Duodenal mucosa (tissue), 2 donors: ENCODE data around the gene MKX.
"Not testable (repeated sequence)": the region's sequence is repeated elsewhere in the genome, so short reads cannot be mapped to it uniquely, and the experiment has no call there.

Experiments
- H3K27ac ChIP-seq: one replicate; pipeline ENCODE4 v1.7.0; 2013; ENCODE audit warnings: low read depth, low read length
- H3K27me3 ChIP-seq, 2 donors: one replicate each; pipeline ENCODE4 v1.7.0; 2013; ENCODE audit warnings: low read length in 2 of 2, control low read depth in 1 of 2; ENCODE audit not compliant: insufficient read depth in 2 of 2, control insufficient read depth in 1 of 2
- H3K36me3 ChIP-seq, 2 donors: one replicate each; pipeline ENCODE4 v1.7.0; 2013; ENCODE audit warnings: low read length in 2 of 2, control low read depth in 1 of 2; ENCODE audit not compliant: insufficient read depth in 2 of 2, control insufficient read depth in 1 of 2
- H3K4me1 ChIP-seq, 2 donors: one replicate each; pipeline ENCODE4 v1.7.0; 2013; ENCODE audit warnings: low read length in 2 of 2, control low read depth in 1 of 2; ENCODE audit not compliant: insufficient read depth in 2 of 2, control insufficient read depth in 1 of 2
- H3K4me3 ChIP-seq, 2 donors: one replicate each; pipeline ENCODE4 v1.7.0; 2013; ENCODE audit warnings: low read length in 2 of 2, low read depth in 1 of 2
- H3K9ac ChIP-seq, 2 donors: one replicate each; pipeline ENCODE4 v1.7.0; 2013; ENCODE audit warnings: low read length in 2 of 2, low read depth in 1 of 2
- H3K9me3 ChIP-seq, 2 donors: one replicate each; pipeline ENCODE4 v1.7.0; 2013; ENCODE audit warnings: low read length in 2 of 2, control low read depth in 1 of 2; ENCODE audit not compliant: control insufficient read depth in 1 of 2

Gene MKX

DNA sequence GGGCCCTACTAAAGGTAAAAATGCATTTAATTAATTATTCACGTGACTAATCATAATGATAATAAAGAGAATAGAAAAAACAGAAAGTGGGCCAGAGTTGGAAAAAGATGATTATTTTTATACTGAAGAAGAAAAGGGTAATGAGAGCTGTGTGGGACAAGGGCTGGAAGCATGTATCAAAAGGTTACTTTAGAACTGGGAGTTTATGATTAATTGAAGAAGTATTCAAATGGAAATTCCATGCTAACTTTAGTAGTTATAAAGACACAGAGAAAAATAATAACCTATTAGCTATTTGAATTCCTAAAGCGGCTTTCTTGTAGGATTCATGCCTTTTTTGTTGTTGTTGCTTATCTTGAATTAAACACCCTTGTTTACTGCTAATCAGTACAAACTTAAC lies 49.9 kb downstream of the MKX start:
- no peaks in the 10 kb centered on the region for H3K4me1 ChIP-seq

DNA sequence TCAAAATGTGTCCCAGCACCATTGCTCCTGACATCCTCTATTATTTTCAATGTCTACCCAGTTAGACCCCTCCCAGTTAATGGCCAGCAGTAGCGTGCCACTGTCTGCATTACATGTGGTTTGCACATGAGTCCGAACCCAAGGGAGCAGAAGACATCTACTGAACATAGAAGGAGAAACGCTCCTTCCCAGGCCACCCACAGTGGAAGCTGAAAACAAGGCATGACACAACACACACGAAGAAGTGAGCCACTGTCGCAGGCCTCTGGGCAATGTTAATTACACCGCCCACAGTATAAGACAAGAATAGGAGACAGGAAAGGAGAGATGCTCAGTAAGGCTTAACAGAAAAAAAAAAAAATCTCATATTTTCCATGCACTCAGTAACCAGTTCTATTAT lies 50.5 kb downstream of the MKX start:
- Histone ChIP-seq H3K27ac (no peak overlapping the region), H3K4me1 (no peaks in the 10 kb centered on the region), H3K4me3 (no peak overlapping the region), H3K36me3 (no peaks in the 10 kb centered on the region), H3K27me3 (no peaks in the 10 kb centered on the region), H3K9me3 (no peaks in the 10 kb centered on the region), H3K9ac (no peak overlapping the region)

More for the DNA sequence above, 49.9 kb downstream of the MKX start:
- Histone ChIP-seq H3K27ac (no peak overlapping the region), H3K9me3 (no peaks in the 10 kb centered on the region), H3K4me3 (no peak overlapping the region), H3K36me3 (no peaks in the 10 kb centered on the region), H3K27me3 (no peaks in the 10 kb centered on the region), H3K9ac (no peak overlapping the region)

DNA sequence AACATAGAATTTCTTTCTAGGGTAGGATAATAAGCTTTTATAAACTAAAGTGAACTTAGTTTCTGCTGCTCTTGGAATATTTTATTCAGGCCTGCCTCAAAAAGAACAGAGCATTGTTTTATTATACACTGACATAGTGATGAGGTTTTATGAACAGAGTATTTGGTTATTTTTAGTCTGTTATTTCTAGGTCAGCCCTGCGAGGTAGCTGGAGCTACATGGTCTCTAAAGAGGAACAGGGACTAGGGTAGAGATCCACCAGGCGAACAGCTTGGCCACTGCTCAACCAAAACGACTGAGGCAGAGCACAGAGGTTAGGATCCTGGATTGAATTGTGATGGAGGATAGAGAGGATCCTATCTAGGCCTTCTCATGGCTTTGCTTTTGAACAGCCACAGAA lies 53.0 kb downstream of the MKX start:
- no peaks in the 10 kb centered on the region for H3K9me3 ChIP-seq
- H3K4me3 ChIP-seq: no peak overlapping the region
- H3K4me1 ChIP-seq: no peaks in the 10 kb centered on the region
- no peaks in the 10 kb centered on the region for H3K27me3 ChIP-seq
- no peak overlapping the region for H3K27ac ChIP-seq
- H3K36me3 ChIP-seq: no peaks in the 10 kb centered on the region
- H3K9ac ChIP-seq: no peak overlapping the region

DNA sequence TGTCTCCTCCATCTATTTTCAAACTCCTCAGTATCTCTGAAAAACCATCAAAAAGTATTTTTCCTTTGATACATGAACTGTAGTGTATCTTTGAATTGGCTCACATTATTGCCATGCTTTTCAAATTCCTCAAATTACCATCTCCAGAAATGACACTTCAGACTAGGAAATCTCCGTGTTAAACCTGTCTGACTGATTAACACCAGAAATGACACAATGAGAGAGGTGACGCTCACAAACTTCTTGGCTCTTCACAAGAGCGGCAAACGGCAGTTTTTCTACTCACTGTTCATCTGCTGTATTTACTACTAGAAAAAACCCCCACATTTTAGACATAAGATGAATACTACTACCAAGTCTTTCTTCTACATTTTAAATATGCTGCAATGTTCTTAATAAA lies 56.6 kb downstream of the MKX start:
- no peaks in the 10 kb centered on the region for H3K27me3 ChIP-seq
- no peak overlapping the region for H3K4me3 ChIP-seq
- no peak overlapping the region for H3K27ac ChIP-seq
- H3K4me1 ChIP-seq: no peaks in the 10 kb centered on the region
- no peak overlapping the region for H3K9ac ChIP-seq
- no peaks in the 10 kb centered on the region for H3K36me3 ChIP-seq
- H3K9me3 ChIP-seq: no peaks in the 10 kb centered on the region

DNA sequence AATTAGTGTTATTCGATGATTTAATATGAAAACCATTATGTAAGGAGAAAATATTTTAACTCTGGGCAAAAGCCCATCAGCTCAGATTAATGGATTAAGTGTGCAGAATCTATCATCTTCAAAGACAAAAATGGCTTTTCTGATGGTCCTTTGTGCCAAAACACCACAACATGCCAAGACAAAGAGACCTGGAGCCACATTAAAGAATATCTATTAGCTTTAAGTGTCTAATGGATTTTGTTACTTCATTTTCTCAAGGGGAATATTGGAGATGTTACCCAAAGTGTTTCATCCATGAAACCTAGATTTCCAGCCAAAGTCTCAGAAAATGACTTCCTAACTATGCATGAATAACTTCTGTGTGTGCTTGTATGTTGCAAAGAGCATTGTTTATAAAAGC lies 57.3 kb downstream of the MKX start:
- H3K36me3 ChIP-seq: no peaks in the 10 kb centered on the region
- H3K4me1 ChIP-seq: no peaks in the 10 kb centered on the region
- no peaks in the 10 kb centered on the region for H3K27me3 ChIP-seq
- no peak overlapping the region for H3K4me3 ChIP-seq
- no peak overlapping the region for H3K9ac ChIP-seq
- H3K27ac ChIP-seq: no peak overlapping the region
- no peaks in the 10 kb centered on the region for H3K9me3 ChIP-seq

DNA sequence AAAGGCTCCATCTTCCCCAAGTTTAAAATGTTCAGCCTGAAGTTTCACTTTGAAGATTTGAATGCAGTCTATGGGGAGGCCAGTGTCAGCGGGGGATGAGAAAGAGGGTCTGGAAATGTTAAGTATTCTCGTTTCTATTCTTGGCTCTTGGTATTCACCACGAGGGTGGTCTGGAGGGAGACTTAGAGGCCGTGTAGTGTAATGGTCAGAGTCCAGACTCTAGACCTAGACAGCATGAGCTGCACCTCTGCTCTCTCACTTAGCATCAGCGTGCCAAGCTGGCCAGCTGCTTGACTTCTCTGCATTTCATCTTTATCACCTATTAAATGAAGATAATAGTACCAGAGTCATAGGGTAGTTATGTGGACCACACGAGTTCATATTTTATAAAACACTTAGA lies 57.9 kb downstream of the MKX start:
- Histone ChIP-seq H3K27me3 (no peaks in the 10 kb centered on the region), H3K4me3 (no peak overlapping the region), H3K36me3 (no peaks in the 10 kb centered on the region), H3K9ac (no peak overlapping the region), H3K9me3 (no peaks in the 10 kb centered on the region), H3K27ac (no peak overlapping the region), H3K4me1 (no peaks in the 10 kb centered on the region)

DNA sequence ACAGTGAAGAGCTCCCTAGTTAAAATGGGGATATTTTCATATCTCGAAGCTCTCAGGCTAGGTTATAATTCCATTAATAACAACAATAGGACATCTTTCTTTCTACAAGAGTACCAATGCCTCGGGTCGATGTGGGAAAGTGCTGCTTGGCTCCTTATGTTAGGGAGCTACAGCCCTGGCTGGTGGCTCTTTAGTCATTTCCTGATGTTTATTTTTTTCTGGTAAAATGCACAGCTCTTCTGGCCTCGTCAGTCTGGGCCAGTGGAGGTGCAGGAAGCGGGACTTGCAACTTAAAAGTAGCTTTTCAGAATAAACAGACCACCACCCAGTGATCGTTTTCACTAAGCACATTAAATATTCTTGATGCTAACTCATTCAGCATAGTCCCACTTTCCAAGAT lies 58.3 kb downstream of the MKX start:
- Histone ChIP-seq H3K9me3 (no peaks in the 10 kb centered on the region), H3K4me1 (no peaks in the 10 kb centered on the region), H3K9ac (no peak overlapping the region), H3K27ac (no peak overlapping the region), H3K4me3 (no peak overlapping the region), H3K36me3 (no peaks in the 10 kb centered on the region), H3K27me3 (no peaks in the 10 kb centered on the region)

DNA sequence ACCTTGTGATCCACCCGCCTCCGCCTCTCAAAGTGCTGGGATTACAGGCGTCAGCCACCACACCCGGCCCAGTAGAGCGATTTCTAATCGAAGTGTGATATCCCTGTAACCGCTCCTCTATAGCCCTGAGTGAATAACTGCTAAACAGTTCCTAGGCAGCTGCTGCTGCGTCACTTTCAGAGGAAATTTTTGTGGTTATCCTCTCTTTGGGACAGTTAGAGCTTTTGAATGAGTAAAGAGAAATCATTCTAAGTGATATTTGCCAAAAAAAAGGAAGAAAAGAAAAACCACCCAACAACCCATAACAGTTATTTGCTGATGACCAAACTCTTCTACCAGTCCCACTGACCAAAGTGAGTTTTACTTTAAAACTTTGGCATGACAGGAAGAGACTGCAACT lies 59.9 kb downstream of the MKX start:
- Histone ChIP-seq H3K36me3 (no peaks in the 10 kb centered on the region), H3K27me3 (no peaks in the 10 kb centered on the region), H3K4me1 (no peaks in the 10 kb centered on the region), H3K4me3 (no peak overlapping the region), H3K27ac (no peak overlapping the region), H3K9ac (no peak overlapping the region), H3K9me3 (no peaks in the 10 kb centered on the region)

DNA sequence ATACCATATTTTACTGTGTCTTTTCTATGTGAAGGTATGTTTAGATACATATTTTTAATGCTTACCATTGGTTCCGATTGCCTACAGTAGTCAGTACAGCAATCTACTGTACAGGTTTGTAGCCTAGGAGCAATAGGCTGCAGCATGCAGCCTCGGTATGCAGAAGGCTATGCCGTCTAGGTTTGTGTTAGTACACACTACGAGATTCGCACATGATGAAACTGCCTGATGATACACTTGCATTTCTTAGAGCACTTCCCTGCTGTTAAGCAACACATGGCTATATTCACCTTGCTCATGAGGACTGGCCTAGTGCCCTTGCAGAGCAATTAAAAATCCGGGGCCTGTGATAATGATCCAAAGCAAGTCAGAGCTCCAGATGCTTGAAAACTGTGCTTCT lies 62.4 kb downstream of the MKX start:
- no peaks in the 10 kb centered on the region for H3K36me3 ChIP-seq
- no peak overlapping the region for H3K27ac ChIP-seq
- H3K9ac ChIP-seq: no peak overlapping the region
- no peaks in the 10 kb centered on the region for H3K9me3 ChIP-seq
- H3K4me3 ChIP-seq: no peak overlapping the region
- H3K27me3 ChIP-seq: no peaks in the 10 kb centered on the region
- H3K4me1 ChIP-seq: no peaks in the 10 kb centered on the region

DNA sequence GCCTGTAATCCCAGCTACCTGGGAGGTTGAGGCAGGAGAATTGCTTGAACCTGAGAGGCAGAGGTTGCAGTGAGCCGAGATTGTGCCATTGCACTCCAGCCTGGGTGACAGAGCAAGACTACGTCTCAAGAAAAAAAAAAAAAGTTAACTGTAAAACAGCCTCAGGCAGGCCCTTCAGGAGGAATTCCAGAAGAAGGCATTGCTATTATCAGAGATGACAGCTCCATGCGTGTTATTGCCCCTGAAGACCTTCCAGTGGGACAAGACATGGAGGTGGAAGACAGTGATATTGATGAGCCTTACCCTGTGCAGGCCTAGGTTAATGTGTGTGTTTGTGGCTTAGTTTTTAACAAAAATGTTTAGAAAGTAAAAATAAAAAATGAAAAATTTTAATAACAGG lies 63.8 kb downstream of the MKX start:
- not testable (repeated sequence) for H3K27ac ChIP-seq, H3K4me3 ChIP-seq, H3K9ac ChIP-seq, H3K27me3 ChIP-seq, H3K4me1 ChIP-seq, H3K9me3 ChIP-seq, H3K36me3 ChIP-seq
